GM23338 (cell line): ENCODE measurements around the gene PRELID1. TPM values are rescaled to one million over a fixed set of nuclear protein-coding genes. Genes with fewer than 3 reads are reported as not detected.

Experiments used
- ATAC-seq: fragments of 200-7000 bp; cut with Tn5 transposase; 3 replicates; pipeline ENCODE4 v1.9.1; 2020
- DNase-seq: peaks from one replicate; pipeline ENCODE4 v3.0.0-alpha.2; 2015; ENCODE audit warnings: low spot score
- H2AFZ ChIP-seq: fragments of 200-600 bp; sonication (generic); 2 replicates; pipeline ENCODE4 v1.8.0; 2016; ENCODE audit warnings: antibody characterized with exemption, mild to moderate bottlenecking, moderate library complexity
- H3F3A ChIP-seq: fragments of 200-600 bp; sonication (generic); replicated peaks from 2 replicates; pipeline ENCODE4 v1.8.0; 2017; ENCODE audit warnings: antibody characterized with exemption, mixed run types, low read depth
- H3K27ac ChIP-seq: fragments of 200-600 bp; sonication (generic); 2 replicates; pipeline ENCODE4 v1.6.1; 2016; ENCODE audit warnings: low read depth
- H3K27me3 ChIP-seq: fragments of 200-600 bp; sonication (generic); 2 replicates; pipeline ENCODE4 v1.8.0; 2016; ENCODE audit warnings: mild to moderate bottlenecking, mixed run types, moderate library complexity; ENCODE audit not compliant: insufficient read depth
- H3K36me3 ChIP-seq: fragments of 200-600 bp; sonication (generic); 2 replicates; pipeline ENCODE4 v1.8.0; 2016; ENCODE audit warnings: mild to moderate bottlenecking; ENCODE audit not compliant: insufficient read depth
- H3K4me1 ChIP-seq: fragments of 200-600 bp; sonication (generic); 2 replicates; pipeline ENCODE4 v1.8.0; 2016; ENCODE audit warnings: mild to moderate bottlenecking, moderate library complexity; ENCODE audit not compliant: insufficient read depth
- H3K4me2 ChIP-seq: fragments of 200-600 bp; sonication (generic); 2 replicates; pipeline ENCODE4 v1.7.1; 2017; ENCODE audit warnings: mixed run types
- H3K4me3 ChIP-seq: fragments of 200-600 bp; sonication (generic); 2 replicates; pipeline ENCODE4 v1.6.1; 2016; ENCODE audit warnings: mixed run types
- H3K79me2 ChIP-seq: fragments of 200-600 bp; sonication (generic); replicated peaks from 2 replicates; pipeline ENCODE4 v1.8.0; 2017; ENCODE audit warnings: mild to moderate bottlenecking; ENCODE audit not compliant: insufficient read depth
- H3K9me2 ChIP-seq: fragments of 200-600 bp; sonication (generic); 2 replicates; pipeline ENCODE4 v1.8.0; 2017; ENCODE audit not compliant: insufficient read depth
- H4K20me1 ChIP-seq: fragments of 200-600 bp; sonication (generic); replicated peaks from 2 replicates; pipeline ENCODE4 v1.8.0; 2017; ENCODE audit warnings: mild to moderate bottlenecking; ENCODE audit not compliant: insufficient read depth
- H3K27ac Mint-ChIP-seq: 2 replicates; pipeline ENCODE4 v1.8.0; 2020; ENCODE audit warnings: inconsistent platforms, mild to moderate bottlenecking, moderate library complexity, mixed read lengths
- H3K27me3 Mint-ChIP-seq: 3 replicates; pipeline ENCODE4 v1.8.0; 2022; ENCODE audit warnings: low read depth, mild to moderate bottlenecking, moderate library complexity, mixed read lengths, inconsistent platforms; ENCODE audit not compliant: insufficient read depth, poor library complexity
- H3K36me3 Mint-ChIP-seq: 3 replicates; pipeline ENCODE4 v1.8.0; 2021; ENCODE audit warnings: low read depth, mild to moderate bottlenecking, inconsistent platforms, moderate library complexity, mixed read lengths
- H3K4me1 Mint-ChIP-seq: 3 replicates; pipeline ENCODE4 v1.8.0; 2020; ENCODE audit warnings: mild to moderate bottlenecking, inconsistent platforms, mixed read lengths
- H3K4me3 Mint-ChIP-seq: 3 replicates; pipeline ENCODE4 v1.8.0; 2021; ENCODE audit warnings: moderate library complexity, mild to moderate bottlenecking, inconsistent platforms, mixed read lengths
- H3K9me3 Mint-ChIP-seq: 3 replicates; pipeline ENCODE4 v1.8.0; 2020; ENCODE audit warnings: moderate library complexity, mild to moderate bottlenecking, inconsistent platforms, mixed read lengths
- CTCF ChIP-seq, 2 experiments: fragments of 200-600 bp in 1 of 2; sonication (generic) in 1 of 2; conservative IDR thresholded peaks; 2 replicates each; pipeline versions ENCODE4 v1.5.1 to v1.6.1; 2016 to 2017; ENCODE audit warnings: antibody characterized with exemption in 2 of 2, low read depth in 2 of 2, mild to moderate bottlenecking in 2 of 2, moderate library complexity in 1 of 2
- EZH2 ChIP-seq: fragments of 200-600 bp; sonication (generic); IDR thresholded peaks from one replicate; pipeline ENCODE4 v1.8.0; 2017; ENCODE audit warnings: antibody characterized with exemption, mild to moderate bottlenecking, low read depth; ENCODE audit not compliant: unreplicated experiment
- EZH2phosphoT487 ChIP-seq: fragments of 200-600 bp; sonication (generic); IDR thresholded peaks from one replicate; pipeline ENCODE4 v1.8.1; 2018; ENCODE audit warnings: antibody characterized with exemption; ENCODE audit not compliant: unreplicated experiment
- STAT1 ChIP-seq: IDR thresholded peaks from one replicate; pipeline ENCODE4 v1.6.1; 2016; ENCODE audit warnings: antibody characterized with exemption; ENCODE audit not compliant: unreplicated experiment
- ZNF331 ChIP-seq: fragments of 250-450 bp; sonication (Bioruptor Pico); IDR thresholded peaks from 2 replicates; pipeline ENCODE4 v1.5.0; 2020; ENCODE audit warnings: low read depth, mild to moderate bottlenecking, moderate library complexity
- ZNF462 ChIP-seq: fragments of 250-450 bp; sonication (Bioruptor Pico); IDR thresholded peaks from 2 replicates; pipeline ENCODE4 v1.5.0; 2020; ENCODE audit warnings: mild to moderate bottlenecking, moderate library complexity
- polyA plus RNA-seq: library from polyadenylated mRNA; unstranded; fragments of >200 nt; fragmentation: Nextera tagmentation; extraction: Ambion mirVana; gene quantifications from 2 replicates; pipeline ENCODE4 v1.2.1, GENCODE V29; 2016
- total RNA-seq: library from RNA; depleted of rRNA; stranded (reverse); fragments of >200 nt; shearing (Covaris generic); gene quantifications from 2 replicates; pipeline ENCODE4 v1.2.3, GENCODE V29; 2014

PRELID1 gene
- total and polyA plus RNA-seq, 2 experiments from 2014 or later, result 328 to 349 TPM

- TF ChIP-seq ZNF462 (CRISPR knock-in tag), result no peak
Observed at GRCh38 chr5:177349762-177350161, 46.2 kb downstream of the PRELID1 start (continued).

- peaks cover 4% of the 10 kb centered on the region; the same call in 1 of the 2 replicates for H3K9me2 ChIP-seq
- H3K4me2 ChIP-seq, result peak overlapping the region; percentile 97
- 0 out of 2 replicates have a peak, but pooled peaks cover 6% of the 10 kb centered on the region for H3F3A ChIP-seq
- no peaks in the 10 kb centered on the region; the same call in 1 of the 2 replicates for H3K27me3 ChIP-seq
- peaks cover 6% of the 10 kb centered on the region for H3K4me1 ChIP-seq
- Mint-ChIP-seq H3K27ac (peak overlapping the region; percentile 100), H3K4me1 (peaks cover 22% of the 10 kb centered on the region), H3K4me3 (peak overlapping the region; percentile 99), H3K9me3 (no peaks in the 10 kb centered on the region), H3K27me3 (peaks cover 11% of the 10 kb centered on the region), H3K36me3 (peaks cover 14% of the 10 kb centered on the region)
- DNase-seq, result no peak
- peak overlapping the region; percentile 17 for H2AFZ ChIP-seq
- H4K20me1 ChIP-seq, result peaks cover 22% of the 10 kb centered on the region
- peak overlapping the region; percentile 96 for H3K27ac ChIP-seq
- peak; percentile 10; the same call in 2 of the 3 replicates for ATAC-seq
- peaks cover 13% of the 10 kb centered on the region; the same call in 1 of the 2 replicates for H3K36me3 ChIP-seq
- peaks cover 55% of the 10 kb centered on the region for H3K79me2 ChIP-seq
- peak overlapping the region; percentile 99 for H3K4me3 ChIP-seq
- TF ChIP-seq ZNF462 (CRISPR knock-in tag), result no peak
- no peak for TF ChIP-seq EZH2phosphoT487
- no peak for TF ChIP-seq STAT1
- no peak for TF ChIP-seq CTCF (conservative IDR thresholded peaks at IDR 0.05; ENCODE audit: low read depth in 2 of 2)
- TF ChIP-seq ZNF331 (CRISPR knock-in tag), result no peak
- TF ChIP-seq EZH2, result no peak
Observed at GRCh38 chr5:177350776-177351391, 47.3 kb downstream of the PRELID1 start.
